ELF-1 (cell line): ENCODE measurements around the gene PTPRN2.
"Not testable (repeated sequence)": the region's sequence is repeated elsewhere in the genome, so short reads cannot be mapped to it uniquely, and the experiment has no call there.

ENCODE experiments used
- DNase-seq: peaks from one replicate; pipeline ENCODE4 v3.0.0-alpha.2; 2016; ENCODE audit warnings: low read depth, low spot score

Gene PTPRN2

DNA sequence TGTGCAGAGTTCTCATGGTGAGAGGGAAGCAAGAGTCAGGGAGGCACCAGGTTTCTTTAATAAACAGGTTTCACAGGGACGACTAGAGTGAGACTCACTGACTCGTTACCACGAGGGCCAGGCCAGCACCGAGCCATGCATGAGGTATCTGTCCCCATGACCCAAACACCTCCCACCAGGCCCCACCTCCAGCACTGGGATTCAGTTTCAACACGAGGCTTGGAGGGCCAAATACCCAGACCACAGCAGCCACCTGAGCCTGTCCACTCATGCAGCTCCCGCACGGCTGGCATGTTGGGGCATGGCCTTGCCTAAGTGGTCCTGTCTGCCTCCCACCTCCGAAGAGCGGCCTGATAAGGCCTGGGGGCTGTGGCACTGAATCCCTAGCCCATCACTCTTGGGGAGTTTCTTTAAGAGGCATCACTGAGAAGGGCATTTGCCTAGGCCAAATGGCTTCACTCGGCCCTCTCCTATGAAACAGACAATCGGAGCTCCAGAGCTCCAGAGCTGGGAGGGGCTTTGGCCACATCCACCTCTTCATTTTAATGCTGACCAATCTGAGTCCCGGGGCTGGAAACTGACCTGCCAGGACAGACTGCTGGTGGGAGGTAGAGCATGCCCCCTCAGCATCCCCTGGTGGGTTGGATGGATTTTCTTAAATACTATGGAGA is 1093.0 kb downstream of the PTPRN2 start:
- DNase-seq: no peak

DNA sequence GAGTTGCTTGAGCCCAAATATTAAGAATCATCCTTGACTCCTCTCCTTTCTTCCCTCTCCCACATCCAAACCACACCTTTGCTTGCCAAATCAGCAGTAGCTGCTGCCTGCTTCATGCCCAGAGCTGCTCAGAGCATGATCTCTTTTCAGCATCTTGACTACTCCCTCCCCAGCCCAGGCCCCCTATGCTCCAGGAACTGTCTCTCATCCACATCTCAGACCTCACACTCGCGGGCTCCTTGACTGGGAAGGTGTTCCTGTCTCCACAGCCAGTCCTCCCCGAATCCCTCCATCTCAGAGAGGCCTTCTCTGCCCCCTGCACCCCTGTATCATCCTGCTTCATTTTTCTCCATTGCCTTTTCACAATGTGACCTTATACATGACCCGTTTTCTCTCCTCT is 1093.8 kb downstream of the PTPRN2 start:
- DNase-seq: no peak

DNA sequence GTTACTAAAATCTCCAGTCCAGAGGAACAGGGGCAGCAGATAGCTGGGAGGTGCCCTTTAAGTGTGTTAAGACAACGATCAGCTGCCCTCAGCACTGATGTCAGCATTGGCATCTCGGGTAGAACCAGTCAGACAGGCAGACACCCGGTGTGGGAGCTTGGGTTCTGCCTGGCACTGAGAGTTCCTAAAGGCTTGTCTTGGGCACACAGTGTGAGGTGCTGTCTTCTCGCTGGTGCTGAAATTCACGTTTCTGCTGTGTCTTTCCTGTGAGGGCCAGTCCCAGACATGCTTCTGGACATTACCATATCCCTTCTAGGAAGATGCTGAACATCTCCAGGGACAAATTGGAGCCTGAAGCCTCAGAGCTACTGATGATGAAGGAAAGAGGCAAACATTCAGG is 1094.6 kb downstream of the PTPRN2 start:
- no peak for DNase-seq

DNA sequence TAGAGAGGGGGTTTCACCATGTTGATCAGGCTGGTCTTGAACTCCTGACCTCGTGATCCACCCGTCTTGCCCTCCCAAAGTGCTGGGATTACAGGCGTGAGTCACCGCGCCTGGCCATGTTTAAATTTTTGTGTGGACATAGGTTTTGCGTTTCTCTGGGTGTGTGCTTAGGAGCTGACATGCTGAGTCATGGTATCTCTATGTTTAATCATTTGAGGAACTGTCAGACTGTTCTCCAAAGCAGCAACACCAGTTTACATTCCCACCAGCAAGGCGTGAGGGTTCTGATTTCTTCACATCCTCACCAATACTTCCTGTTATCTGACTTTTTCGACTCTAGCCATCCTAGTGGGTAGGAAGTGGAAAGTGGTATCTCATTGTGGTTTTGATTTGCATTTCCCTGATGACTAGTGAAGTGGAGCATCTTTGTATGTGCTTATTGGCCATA is 1097.1 kb downstream of the PTPRN2 start:
- DNase-seq: no peak

DNA sequence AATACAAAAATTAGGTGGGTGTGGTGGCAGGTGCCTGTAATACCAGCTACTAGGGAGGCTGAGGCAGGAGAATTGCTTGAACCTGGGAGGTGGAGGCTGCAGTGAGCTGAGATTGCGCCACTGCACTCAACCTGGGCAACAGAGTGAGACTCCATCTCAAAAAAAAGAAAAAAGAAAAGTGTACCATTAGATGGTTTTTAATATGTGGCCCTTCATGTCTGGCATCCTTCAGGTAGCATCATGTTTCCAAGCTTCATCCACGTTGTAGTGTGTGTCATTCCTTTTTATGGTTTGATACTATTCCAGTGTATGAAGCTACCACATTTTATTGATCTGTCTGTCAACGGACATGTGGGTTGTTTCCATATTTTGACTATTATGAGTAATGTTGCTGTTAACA is 1097.8 kb downstream of the PTPRN2 start:
- DNase-seq: not testable (repeated sequence)
